Smooth muscle cell (in vitro differentiated cells): ENCODE measurements around the gene ARHGAP15. TPM values are rescaled to one million over a fixed set of nuclear protein-coding genes. Genes with fewer than 3 reads are reported as not detected.
A peak's percentile ranks its signal among the peaks of the same experiment; 100 is the strongest.

Experiments
- DNase-seq: peaks from one replicate; lab custom pipeline; 2025; ENCODE audit not compliant: unreplicated experiment; lab: John Stamatoyannopoulos, UW
- H2AFZ ChIP-seq: fragments of 200-600 bp; sonication (generic); 2 replicates; pipeline ENCODE4 v1.6.0; 2016; ENCODE audit warnings: antibody characterized with exemption, low read depth, mild to moderate bottlenecking
- H3F3A ChIP-seq: fragments of 200-600 bp; sonication (generic); 2 replicates; pipeline ENCODE4 v1.6.0; 2017; ENCODE audit warnings: antibody characterized with exemption, low read depth
- H3K27ac ChIP-seq: fragments of 200-600 bp; sonication (generic); 2 replicates; pipeline ENCODE4 v1.5.1; 2016; ENCODE audit warnings: low read depth, mild to moderate bottlenecking
- H3K27me3 ChIP-seq: fragments of 200-600 bp; sonication (generic); 2 replicates; pipeline ENCODE4 v1.6.1; 2016; ENCODE audit warnings: low read depth, mild to moderate bottlenecking
- H3K36me3 ChIP-seq: fragments of 200-600 bp; sonication (generic); 2 replicates; pipeline ENCODE4 v1.5.1; 2016; ENCODE audit warnings: low read depth
- H3K4me1 ChIP-seq: fragments of 200-600 bp; sonication (generic); 2 replicates; pipeline ENCODE4 v1.5.1; 2016; ENCODE audit warnings: low read depth
- H3K4me2 ChIP-seq: fragments of 200-600 bp; sonication (generic); 2 replicates; pipeline ENCODE4 v1.6.0; 2016; ENCODE audit warnings: mild to moderate bottlenecking
- H3K4me3 ChIP-seq: fragments of 200-600 bp; sonication (generic); 2 replicates; pipeline ENCODE4 v1.5.1; 2016; ENCODE audit warnings: mild to moderate bottlenecking
- H3K79me2 ChIP-seq: fragments of 200-600 bp; sonication (generic); 2 replicates; pipeline ENCODE4 v1.6.0; 2016; ENCODE audit warnings: low read depth, mild to moderate bottlenecking
- H3K9ac ChIP-seq: fragments of 200-600 bp; sonication (generic); 2 replicates; pipeline ENCODE4 v1.6.0; 2016; ENCODE audit warnings: low read depth
- H3K9me3 ChIP-seq: fragments of 200-600 bp; sonication (generic); replicated peaks from 2 replicates; pipeline ENCODE4 v1.5.1; 2016; ENCODE audit warnings: low read depth
- H4K20me1 ChIP-seq: fragments of 200-600 bp; sonication (generic); 2 replicates; pipeline ENCODE4 v1.6.0; 2016; ENCODE audit warnings: low read depth
- CTCF ChIP-seq: fragments of 200-600 bp; sonication (generic); IDR thresholded peaks from 2 replicates; pipeline ENCODE4 v1.5.1; 2017; ENCODE audit warnings: borderline replicate concordance, mild to moderate bottlenecking, antibody characterized with exemption; ENCODE audit not compliant: insufficient read depth, poor library complexity, severe bottlenecking
- WGBS: methylation state at CpG from one replicate; pipeline ENCODE4 v1.1.7; 2016; ENCODE audit warnings: low lambda C conversion rate; 5-methylcytosine and 5-hydroxymethylcytosine counted together
- polyA plus RNA-seq: library from polyadenylated mRNA; unstranded; fragments of >200 nt; fragmentation: Nextera tagmentation; extraction: Ambion mirVana; gene quantifications from 2 replicates; pipeline ENCODE4 v1.2.1, GENCODE V29; 2016
- total RNA-seq: library from RNA; depleted of rRNA; stranded (reverse); fragments of >200 nt; gene quantifications from 2 replicates; pipeline ENCODE4 v1.2.3, GENCODE V29; 2014

Gene ARHGAP15
- total and polyA plus RNA-seq, 2 experiments from 2014 or later: not detected

DNA sequence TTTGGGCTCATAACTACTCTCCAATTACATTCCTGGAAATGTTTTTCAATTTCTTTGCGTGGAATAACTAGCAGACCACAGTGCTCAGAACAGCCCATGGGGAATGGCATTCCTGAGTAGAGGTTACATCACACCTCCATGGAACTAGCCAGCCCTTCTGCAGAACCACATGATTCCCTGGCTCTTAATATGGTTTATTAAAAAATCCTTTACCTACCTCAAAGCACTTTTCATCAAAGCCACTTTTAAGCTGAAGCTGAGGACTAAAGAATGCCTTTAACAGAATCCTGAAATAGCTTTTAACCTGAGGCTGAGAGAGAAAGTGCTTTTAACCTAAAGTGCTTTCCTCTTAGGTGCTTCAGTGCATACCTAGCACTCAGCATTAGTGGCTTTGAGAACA lies 376.3 kb downstream of the ARHGAP15 start:
- TF ChIP-seq CTCF: no peak

DNA sequence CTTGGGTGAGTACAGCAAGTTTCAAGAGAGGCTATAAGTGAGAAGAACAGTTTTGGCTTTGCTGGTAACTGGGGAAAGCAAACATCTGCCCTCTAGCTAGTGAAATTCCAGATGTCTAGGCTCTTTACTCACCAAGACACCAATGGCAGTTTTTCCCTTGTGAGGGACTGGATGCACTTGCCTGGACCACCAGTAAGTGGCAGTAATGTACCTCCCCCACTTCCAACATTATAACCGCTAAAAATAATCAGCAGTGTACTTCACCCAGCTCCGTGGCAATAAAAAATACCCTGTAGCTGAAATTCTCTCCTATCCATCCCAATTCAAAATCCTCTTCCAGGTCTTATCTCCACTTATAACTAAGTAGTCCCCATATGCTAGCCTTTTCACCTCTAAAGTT lies 383.9 kb downstream of the ARHGAP15 start:
- Histone ChIP-seq H3K4me3 (no peak overlapping the region), H3K9me3 (no peaks in the 10 kb centered on the region), H2AFZ (peak overlapping the region; percentile 73), H4K20me1 (no peaks in the 10 kb centered on the region), H3K9ac (no peak overlapping the region), H3K4me2 (peak overlapping the region; percentile 77), H3K27me3 (no peaks in the 10 kb centered on the region), H3K79me2 (no peaks in the 10 kb centered on the region), H3F3A (no peaks in the 10 kb centered on the region), H3K36me3 (no peaks in the 10 kb centered on the region), H3K4me1 (no peaks in the 10 kb centered on the region), H3K27ac (no peak overlapping the region)
- WGBS: 3% methylated on average over 2 of the region's 2 CpGs
- DNase-seq: no peak
- peak; percentile 80 for TF ChIP-seq CTCF

More for the DNA sequence above, 376.3 kb downstream of the ARHGAP15 start:
- Histone ChIP-seq H3K79me2 (no peaks in the 10 kb centered on the region), H3K9ac (no peak overlapping the region), H3K27ac (no peak overlapping the region), H3F3A (no peaks in the 10 kb centered on the region), H3K4me3 (no peak overlapping the region), H2AFZ (no peak overlapping the region), H4K20me1 (no peaks in the 10 kb centered on the region), H3K27me3 (no peaks in the 10 kb centered on the region), H3K36me3 (no peaks in the 10 kb centered on the region), H3K4me1 (no peaks in the 10 kb centered on the region), H3K9me3 (no peaks in the 10 kb centered on the region), H3K4me2 (no peak overlapping the region)
- 81% methylated on average over 1 of the region's 1 CpG for WGBS
- no peak for DNase-seq

DNA sequence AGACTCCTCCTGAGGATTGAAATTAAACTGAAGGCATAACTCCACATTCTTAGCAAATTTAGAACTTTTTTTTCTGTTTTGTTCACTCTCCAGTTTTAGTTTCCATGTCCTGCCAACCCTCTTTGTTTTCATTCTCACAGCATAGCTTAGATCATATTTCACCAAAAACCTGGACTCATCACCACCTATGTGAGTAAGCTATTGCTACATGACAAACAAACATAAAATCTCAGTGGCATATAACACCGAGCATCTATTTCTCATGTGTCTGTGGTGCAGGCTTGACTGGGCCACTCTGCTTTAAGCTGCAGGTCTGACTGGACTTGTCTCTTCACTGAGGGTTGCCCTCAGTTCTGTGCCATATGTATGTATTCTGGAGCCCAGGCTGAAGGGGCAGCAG lies 385.2 kb downstream of the ARHGAP15 start:
- no peaks in the 10 kb centered on the region for H3K36me3 ChIP-seq
- H3K4me1 ChIP-seq: no peaks in the 10 kb centered on the region
- H3K27ac ChIP-seq: no peak overlapping the region
- DNase-seq: no peak
- H3K9ac ChIP-seq: no peak overlapping the region
- TF ChIP-seq CTCF: no peak
- H3K9me3 ChIP-seq: no peaks in the 10 kb centered on the region
- H3K4me3 ChIP-seq: no peak overlapping the region
- WGBS: 0% methylated on average over 1 of the region's 1 CpG
- no peaks in the 10 kb centered on the region for H4K20me1 ChIP-seq
- no peaks in the 10 kb centered on the region for H3F3A ChIP-seq
- no peaks in the 10 kb centered on the region for H3K79me2 ChIP-seq
- no peak overlapping the region for H2AFZ ChIP-seq
- H3K27me3 ChIP-seq: no peaks in the 10 kb centered on the region
- no peak overlapping the region for H3K4me2 ChIP-seq

- Histone ChIP-seq H3K4me1 (no peaks in the 10 kb centered on the region), H3K36me3 (no peaks in the 10 kb centered on the region), H3K79me2 (no peaks in the 10 kb centered on the region), H3K4me3 (no peak overlapping the region), H4K20me1 (no peaks in the 10 kb centered on the region), H3K27ac (no peak overlapping the region), H3K9ac (no peak overlapping the region), H2AFZ (no peak overlapping the region), H3F3A (no peaks in the 10 kb centered on the region), H3K9me3 (no peaks in the 10 kb centered on the region), H3K4me2 (no peak overlapping the region), H3K27me3 (no peaks in the 10 kb centered on the region)
- DNase-seq: no peak
- no peak for TF ChIP-seq CTCF
These were observed 386.1 kb downstream of the ARHGAP15 start for GRCh38 chr2:143515318-143515717.
